Fibroblast of lung (primary cell): ENCODE measurements around the gene CDH4. TPM values are rescaled to one million over a fixed set of nuclear protein-coding genes. Genes with fewer than 3 reads are reported as not detected.

Experiments
- DNase-seq, 2 donors: peaks; one replicate each; pipeline versions ENCODE4 v3.0.0 to v3.0.0-alpha.2; 2010; ENCODE audit warnings: low read depth in 2 of 2
- H2AFZ ChIP-seq: 2 replicates; pipeline ENCODE4 v1.5.1; 2012; ENCODE audit warnings: low read length, control low read depth, inconsistent platforms
- H3K27ac ChIP-seq: 2 replicates; pipeline ENCODE4 v1.5.1; 2011; ENCODE audit warnings: low read length, control low read depth; ENCODE audit not compliant: insufficient read depth
- H3K27me3 ChIP-seq: 2 replicates; pipeline ENCODE4 v1.5.1; 2011; ENCODE audit warnings: mild to moderate bottlenecking, low read length; ENCODE audit not compliant: control insufficient read depth, insufficient read depth
- H3K36me3 ChIP-seq: 2 replicates; pipeline ENCODE4 v1.5.1; 2011; ENCODE audit warnings: low read length; ENCODE audit not compliant: control insufficient read depth, insufficient read depth
- H3K4me1 ChIP-seq: 2 replicates; pipeline ENCODE4 v1.5.1; 2011; ENCODE audit warnings: low read length; ENCODE audit not compliant: control insufficient read depth, insufficient read depth; ENCODE audit errors: extremely low read depth
- H3K4me2 ChIP-seq: 2 replicates; pipeline ENCODE4 v1.5.1; 2011; ENCODE audit warnings: low read length, control low read depth; ENCODE audit not compliant: insufficient read depth; ENCODE audit errors: extremely low read depth
- H3K4me3 ChIP-seq, 4 experiments: fragments of 200-600 bp in 1 of 4; sonication (generic) in 1 of 4; replicated peaks in 1 of 4; 2 replicates each; pipeline ENCODE4 v1.5.1; 2011 to 2016; ENCODE audit warnings: low read length in 4 of 4, low read depth in 3 of 4, mild to moderate bottlenecking in 3 of 4, control low read depth in 2 of 4, inconsistent platforms in 1 of 4, mixed read lengths in 1 of 4; ENCODE audit not compliant: insufficient read depth in 1 of 4; ENCODE audit errors: control extremely low read depth in 1 of 4
- H3K79me2 ChIP-seq: 2 replicates; pipeline ENCODE4 v1.5.1; 2012; ENCODE audit warnings: mild to moderate bottlenecking, low read length, inconsistent platforms; ENCODE audit not compliant: control insufficient read depth, insufficient read depth
- H3K9ac ChIP-seq: 2 replicates; pipeline ENCODE4 v1.5.1; 2011; ENCODE audit warnings: mild to moderate bottlenecking, low read length, control low read depth; ENCODE audit not compliant: insufficient read depth
- H3K9me3 ChIP-seq: 2 replicates; pipeline ENCODE4 v1.5.1; 2012; ENCODE audit warnings: low read depth, low read length; ENCODE audit not compliant: control insufficient read depth, insufficient read depth
- H4K20me1 ChIP-seq: 2 replicates; pipeline ENCODE4 v1.5.1; 2011; ENCODE audit warnings: low read length; ENCODE audit not compliant: control insufficient read depth, insufficient read depth; ENCODE audit errors: extremely low read depth
- EZH2 ChIP-seq: IDR thresholded peaks from 2 replicates; pipeline ENCODE4 v1.5.1; 2012; ENCODE audit warnings: low read length, control low read depth, mild to moderate bottlenecking; ENCODE audit errors: missing control alignments
- polyA plus RNA-seq, 2 donors: library from polyadenylated mRNA; depleted of rRNA in 1 of 2; stranded (reverse) in 1 of 2; unstranded in 1 of 2; fragments of >200 nt; gene quantifications; 2 replicates each; pipeline ENCODE4 v1.2.1, GENCODE V29; 2011 to 2012; ENCODE audit warnings: missing spikeins in 1 of 2
- total RNA-seq: library from RNA; depleted of rRNA; stranded (reverse); fragments of >200 nt; gene quantifications from 2 replicates; pipeline ENCODE4 v1.2.1, GENCODE V29; 2014
- TF ChIP-seq, protein P1 (sequence below), 2 donors: IDR thresholded peaks in 1 of 2; conservative IDR thresholded peaks in 1 of 2; 1 replicate in 1 of 2; 2 replicates in 1 of 2; pipeline ENCODE4 v1.5.1; 2011 to 2012; ENCODE audit warnings: low read length in 2 of 2, control low read depth in 1 of 2, inconsistent platforms in 1 of 2, low read depth in 1 of 2, mild to moderate bottlenecking in 1 of 2

CDH4 gene
- total and polyA plus RNA-seq, 2 donors (not counting 1 experiment from before 2014, with no cell fraction given), result 4.8 to 6.8 TPM

DNA sequence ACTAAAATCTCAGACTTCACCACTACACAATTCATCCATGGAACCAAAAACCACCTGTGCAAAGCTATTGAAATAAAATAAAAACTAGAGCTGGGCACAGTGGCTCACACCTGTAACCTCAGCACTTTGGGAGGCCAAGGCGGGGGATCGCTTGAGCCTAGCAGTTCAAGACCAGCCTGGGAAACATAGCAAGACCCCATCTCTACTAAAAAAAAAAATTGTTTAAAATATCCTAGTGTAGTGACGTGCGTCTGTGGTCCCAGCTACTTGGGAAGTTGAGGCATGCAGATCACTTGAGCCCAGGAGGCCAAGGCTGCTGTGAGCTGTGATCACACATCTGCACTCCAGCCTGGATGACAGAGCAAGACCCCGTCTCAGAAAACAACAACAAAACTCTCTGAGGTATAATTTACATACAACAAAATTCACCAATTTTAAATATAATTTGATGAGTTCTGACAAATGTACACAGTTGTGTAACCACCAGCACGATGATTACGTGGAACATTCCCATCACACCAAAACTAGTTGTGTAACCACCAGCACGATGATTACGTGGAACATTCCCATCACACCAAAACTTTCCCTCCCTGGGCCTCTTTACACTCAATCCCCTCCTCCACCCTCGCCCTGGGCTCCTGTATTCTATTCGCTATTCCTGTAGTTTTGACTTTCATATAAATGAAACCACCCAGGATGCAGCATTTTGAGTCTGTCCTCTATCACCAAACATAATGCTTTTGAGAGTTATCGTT lies 706.1 kb downstream of the CDH4 start:
- no peak overlapping the region for H3K9ac ChIP-seq
- no peak overlapping the region for H3K4me2 ChIP-seq
- H3K36me3 ChIP-seq, result no peaks in the 10 kb centered on the region
- peaks cover 2% of the 10 kb centered on the region for H3K27me3 ChIP-seq
- H3K4me3 ChIP-seq, result no peak overlapping the region
- TF ChIP-seq, protein P1, sequence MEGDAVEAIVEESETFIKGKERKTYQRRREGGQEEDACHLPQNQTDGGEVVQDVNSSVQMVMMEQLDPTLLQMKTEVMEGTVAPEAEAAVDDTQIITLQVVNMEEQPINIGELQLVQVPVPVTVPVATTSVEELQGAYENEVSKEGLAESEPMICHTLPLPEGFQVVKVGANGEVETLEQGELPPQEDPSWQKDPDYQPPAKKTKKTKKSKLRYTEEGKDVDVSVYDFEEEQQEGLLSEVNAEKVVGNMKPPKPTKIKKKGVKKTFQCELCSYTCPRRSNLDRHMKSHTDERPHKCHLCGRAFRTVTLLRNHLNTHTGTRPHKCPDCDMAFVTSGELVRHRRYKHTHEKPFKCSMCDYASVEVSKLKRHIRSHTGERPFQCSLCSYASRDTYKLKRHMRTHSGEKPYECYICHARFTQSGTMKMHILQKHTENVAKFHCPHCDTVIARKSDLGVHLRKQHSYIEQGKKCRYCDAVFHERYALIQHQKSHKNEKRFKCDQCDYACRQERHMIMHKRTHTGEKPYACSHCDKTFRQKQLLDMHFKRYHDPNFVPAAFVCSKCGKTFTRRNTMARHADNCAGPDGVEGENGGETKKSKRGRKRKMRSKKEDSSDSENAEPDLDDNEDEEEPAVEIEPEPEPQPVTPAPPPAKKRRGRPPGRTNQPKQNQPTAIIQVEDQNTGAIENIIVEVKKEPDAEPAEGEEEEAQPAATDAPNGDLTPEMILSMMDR (conservative IDR thresholded peaks at IDR 0.05 in 1 of 2, IDR thresholded peaks at IDR 0.05 in 1 of 2; ENCODE audit: low read depth in 1 of 2, low read length in 2 of 2), result no peak
- TF ChIP-seq EZH2, result no peak
- no peaks in the 10 kb centered on the region for H4K20me1 ChIP-seq
- no peak for DNase-seq
- no peaks in the 10 kb centered on the region for H3K4me1 ChIP-seq
- H3K27ac ChIP-seq, result no peak overlapping the region
- H2AFZ ChIP-seq, result no peak overlapping the region
- H3K9me3 ChIP-seq, result no peaks in the 10 kb centered on the region
- H3K79me2 ChIP-seq, result no peaks in the 10 kb centered on the region

GRCh38 chr20:61958773-61959700 lies 707.0 kb downstream of the CDH4 start:
- H4K20me1 ChIP-seq, result no peaks in the 10 kb centered on the region
- peaks cover 2% of the 10 kb centered on the region for H3K27me3 ChIP-seq
- H3K36me3 ChIP-seq, result no peaks in the 10 kb centered on the region
- TF ChIP-seq EZH2, result no peak
- no peaks in the 10 kb centered on the region for H3K79me2 ChIP-seq
- H3K4me2 ChIP-seq, result no peak overlapping the region
- DNase-seq, result no peak
- H3K4me3 ChIP-seq, result no peak overlapping the region
- H3K4me1 ChIP-seq, result no peaks in the 10 kb centered on the region
- H2AFZ ChIP-seq, result no peak overlapping the region
- no peaks in the 10 kb centered on the region for H3K9me3 ChIP-seq
- no peak overlapping the region for H3K9ac ChIP-seq
- no peak overlapping the region for H3K27ac ChIP-seq

GRCh38 chr20:61960836-61961235 lies 708.8 kb downstream of the CDH4 start:
- TF ChIP-seq EZH2, result no peak
- TF ChIP-seq, protein P1 (conservative IDR thresholded peaks at IDR 0.05 in 1 of 2, IDR thresholded peaks at IDR 0.05 in 1 of 2; ENCODE audit: low read depth in 1 of 2, low read length in 2 of 2), result no peak
- H3K4me1 ChIP-seq, result no peaks in the 10 kb centered on the region
- DNase-seq, result no peak
- no peaks in the 10 kb centered on the region for H3K36me3 ChIP-seq
- no peak overlapping the region for H3K27ac ChIP-seq
- H3K9me3 ChIP-seq, result no peaks in the 10 kb centered on the region
- peaks cover 6% of the 10 kb centered on the region for H3K27me3 ChIP-seq
- H3K79me2 ChIP-seq, result no peaks in the 10 kb centered on the region
- H3K4me2 ChIP-seq, result no peak overlapping the region
- no peak overlapping the region for H3K9ac ChIP-seq
- H4K20me1 ChIP-seq, result no peaks in the 10 kb centered on the region
- no peak overlapping the region for H3K4me3 ChIP-seq
- H2AFZ ChIP-seq, result no peak overlapping the region
